ENCODE measurements around the gene PLAC1.

DNA sequence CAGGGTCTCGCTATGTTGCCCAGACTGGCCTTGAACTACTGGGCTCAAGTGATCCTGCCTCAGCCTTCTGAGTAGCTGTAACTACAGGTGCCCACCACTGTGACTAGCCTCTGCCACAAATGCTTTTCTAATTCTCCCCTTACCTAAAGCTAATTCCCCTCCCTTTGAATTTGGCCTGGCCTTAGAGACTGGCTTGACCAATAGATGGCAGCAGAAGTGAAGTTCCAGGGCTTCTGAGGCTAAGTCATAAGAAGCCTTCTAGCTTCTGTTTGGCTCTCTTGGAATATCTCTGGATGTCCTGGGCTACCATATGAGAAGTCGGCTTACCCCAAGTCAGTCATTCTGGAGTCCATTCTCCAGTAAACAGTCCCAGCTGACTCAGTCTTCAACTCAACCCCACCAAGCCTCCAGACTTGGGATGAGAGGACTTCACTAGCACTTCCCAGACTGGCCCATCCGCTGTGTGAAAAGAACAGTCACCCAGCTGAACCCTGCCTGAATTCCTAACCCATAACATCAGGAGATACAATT is 137.3 kb downstream of the PLAC1 start:
- TF ChIP-seq NFIC (IDR thresholded peaks at IDR 0.05), result no peak
- TF ChIP-seq, protein P1, sequence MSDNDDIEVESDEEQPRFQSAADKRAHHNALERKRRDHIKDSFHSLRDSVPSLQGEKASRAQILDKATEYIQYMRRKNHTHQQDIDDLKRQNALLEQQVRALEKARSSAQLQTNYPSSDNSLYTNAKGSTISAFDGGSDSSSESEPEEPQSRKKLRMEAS (IDR thresholded peaks at IDR 0.05), result no peak
- TF ChIP-seq CREB1 (IDR thresholded peaks at IDR 0.05; ENCODE audit: low read depth), result no peak
- no peak for TF ChIP-seq TAF1 (IDR thresholded peaks at IDR 0.05; ENCODE audit: low read depth)
- TF ChIP-seq RAD21 (IDR thresholded peaks at IDR 0.05; ENCODE audit: low read depth), result peak; percentile 70
- TF ChIP-seq EGR1 (IDR thresholded peaks at IDR 0.05), result no peak
- TF ChIP-seq, protein P2, sequence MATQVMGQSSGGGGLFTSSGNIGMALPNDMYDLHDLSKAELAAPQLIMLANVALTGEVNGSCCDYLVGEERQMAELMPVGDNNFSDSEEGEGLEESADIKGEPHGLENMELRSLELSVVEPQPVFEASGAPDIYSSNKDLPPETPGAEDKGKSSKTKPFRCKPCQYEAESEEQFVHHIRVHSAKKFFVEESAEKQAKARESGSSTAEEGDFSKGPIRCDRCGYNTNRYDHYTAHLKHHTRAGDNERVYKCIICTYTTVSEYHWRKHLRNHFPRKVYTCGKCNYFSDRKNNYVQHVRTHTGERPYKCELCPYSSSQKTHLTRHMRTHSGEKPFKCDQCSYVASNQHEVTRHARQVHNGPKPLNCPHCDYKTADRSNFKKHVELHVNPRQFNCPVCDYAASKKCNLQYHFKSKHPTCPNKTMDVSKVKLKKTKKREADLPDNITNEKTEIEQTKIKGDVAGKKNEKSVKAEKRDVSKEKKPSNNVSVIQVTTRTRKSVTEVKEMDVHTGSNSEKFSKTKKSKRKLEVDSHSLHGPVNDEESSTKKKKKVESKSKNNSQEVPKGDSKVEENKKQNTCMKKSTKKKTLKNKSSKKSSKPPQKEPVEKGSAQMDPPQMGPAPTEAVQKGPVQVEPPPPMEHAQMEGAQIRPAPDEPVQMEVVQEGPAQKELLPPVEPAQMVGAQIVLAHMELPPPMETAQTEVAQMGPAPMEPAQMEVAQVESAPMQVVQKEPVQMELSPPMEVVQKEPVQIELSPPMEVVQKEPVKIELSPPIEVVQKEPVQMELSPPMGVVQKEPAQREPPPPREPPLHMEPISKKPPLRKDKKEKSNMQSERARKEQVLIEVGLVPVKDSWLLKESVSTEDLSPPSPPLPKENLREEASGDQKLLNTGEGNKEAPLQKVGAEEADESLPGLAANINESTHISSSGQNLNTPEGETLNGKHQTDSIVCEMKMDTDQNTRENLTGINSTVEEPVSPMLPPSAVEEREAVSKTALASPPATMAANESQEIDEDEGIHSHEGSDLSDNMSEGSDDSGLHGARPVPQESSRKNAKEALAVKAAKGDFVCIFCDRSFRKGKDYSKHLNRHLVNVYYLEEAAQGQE (IDR thresholded peaks at IDR 0.05; ENCODE audit: low read depth), result no peak
- TF ChIP-seq EP300 (IDR thresholded peaks at IDR 0.05; ENCODE audit: borderline replicate concordance), result no peak
- TF ChIP-seq YY1 (IDR thresholded peaks at IDR 0.05; ENCODE audit: low read depth), result no peak
- TF ChIP-seq FOXM1 (IDR thresholded peaks at IDR 0.05; ENCODE audit: borderline replicate concordance, low read depth), result no peak
- TF ChIP-seq TEAD4 (IDR thresholded peaks at IDR 0.05), result no peak
- TF ChIP-seq, protein P3, sequence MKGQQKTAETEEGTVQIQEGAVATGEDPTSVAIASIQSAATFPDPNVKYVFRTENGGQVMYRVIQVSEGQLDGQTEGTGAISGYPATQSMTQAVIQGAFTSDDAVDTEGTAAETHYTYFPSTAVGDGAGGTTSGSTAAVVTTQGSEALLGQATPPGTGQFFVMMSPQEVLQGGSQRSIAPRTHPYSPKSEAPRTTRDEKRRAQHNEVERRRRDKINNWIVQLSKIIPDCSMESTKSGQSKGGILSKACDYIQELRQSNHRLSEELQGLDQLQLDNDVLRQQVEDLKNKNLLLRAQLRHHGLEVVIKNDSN (IDR thresholded peaks at IDR 0.05), result no peak

Measured in Ishikawa (cell line).